Endodermal cell (in vitro differentiated cells): ENCODE data around the gene RERE. TPM values are rescaled to one million over a fixed set of nuclear protein-coding genes. Genes with fewer than 3 reads are reported as not detected.
"Not testable (repeated sequence)": the region's sequence is repeated elsewhere in the genome, so short reads cannot be mapped to it uniquely, and the experiment has no call there.

Source experiments
- DNase-seq: peaks from one replicate; pipeline ENCODE4 v3.0.0-alpha.2; 2017
- H3K27ac ChIP-seq: 2 replicates; pipeline ENCODE4 v1.5.1; 2013; ENCODE audit warnings: mild to moderate bottlenecking, low read depth, low read length, moderate library complexity
- H3K27me3 ChIP-seq: 2 replicates; pipeline ENCODE4 v1.6.1; 2013; ENCODE audit warnings: mild to moderate bottlenecking, low read length, moderate library complexity; ENCODE audit not compliant: insufficient read depth, control insufficient read depth, poor library complexity, severe bottlenecking
- H3K36me3 ChIP-seq: 2 replicates; pipeline ENCODE4 v1.7.0; 2013; ENCODE audit warnings: mild to moderate bottlenecking, low read length, moderate library complexity; ENCODE audit not compliant: control insufficient read depth, insufficient read depth
- H3K4me1 ChIP-seq: one replicate; pipeline ENCODE4 v1.7.0; 2013; ENCODE audit warnings: low read length; ENCODE audit not compliant: control insufficient read depth, insufficient read depth
- H3K4me3 ChIP-seq: 2 replicates; pipeline ENCODE4 v1.5.1; 2013; ENCODE audit warnings: mild to moderate bottlenecking, low read length, moderate library complexity
- H3K9ac ChIP-seq: 2 replicates; pipeline ENCODE4 v1.6.1; 2013; ENCODE audit warnings: mild to moderate bottlenecking, low read length, moderate library complexity; ENCODE audit not compliant: poor library complexity, severe bottlenecking; ENCODE audit errors: extremely low read depth
- H3K9me3 ChIP-seq: 2 replicates; pipeline ENCODE4 v1.6.1; 2013; ENCODE audit warnings: mild to moderate bottlenecking, low read length, moderate library complexity; ENCODE audit not compliant: control insufficient read depth
- H3K27ac Mint-ChIP-seq: 2 replicates; pipeline ENCODE4 v1.8.0; 2020; ENCODE audit warnings: mixed read lengths
- H3K27me3 Mint-ChIP-seq: 2 replicates; pipeline ENCODE4 v1.8.0; 2021; ENCODE audit warnings: mild to moderate bottlenecking, mixed read lengths; ENCODE audit not compliant: insufficient read depth
- H3K36me3 Mint-ChIP-seq: 2 replicates; pipeline ENCODE4 v1.8.0; 2020; ENCODE audit warnings: low read depth, mixed read lengths
- H3K4me1 Mint-ChIP-seq: 2 replicates; pipeline ENCODE4 v1.8.0; 2020; ENCODE audit warnings: mixed read lengths
- H3K4me3 Mint-ChIP-seq: 2 replicates; pipeline ENCODE4 v1.8.0; 2020; ENCODE audit warnings: mild to moderate bottlenecking, moderate library complexity, mixed read lengths
- H3K9me3 Mint-ChIP-seq: 2 replicates; pipeline ENCODE4 v1.8.0; 2020; ENCODE audit warnings: mild to moderate bottlenecking, mixed read lengths
- CTCF ChIP-seq: fragments of 200-600 bp; sonication (generic); conservative IDR thresholded peaks from 2 replicates; pipeline ENCODE4 v1.5.0; 2021; ENCODE audit warnings: antibody characterized with exemption, mild to moderate bottlenecking
- WGBS, 2 experiments: methylation state at CpG; one replicate each; pipeline versions ENCODE4 v1.1.5 to v1.1.7; 2013; ENCODE audit warnings: missing lambda C conversion rate in 2 of 2, mixed read lengths in 1 of 2; ENCODE audit not compliant: insufficient coverage in 1 of 2, insufficient read length in 1 of 2; 5-methylcytosine and 5-hydroxymethylcytosine counted together
- total RNA-seq, 2 donors: library from RNA; stranded (reverse); fragmentation: NEBNext Ultra II Directional in 1 of 2; extraction: Animal tissue kit (Norgen Biotek cat#: 25700) in 1 of 2; gene quantifications; 2 replicates in 1 of 2; 3 replicates in 1 of 2; pipeline ENCODE4 v1.2.1, GENCODE V29; 2021

The RERE gene
- total RNA-seq, 2 donors from 2014 or later = 159 to 179 TPM

- no peak overlapping the region for H3K4me3 Mint-ChIP-seq
- no peak for TF ChIP-seq CTCF
- no peaks in the 10 kb centered on the region for H3K27me3 Mint-ChIP-seq
- H3K9me3 Mint-ChIP-seq = peaks cover 2% of the 10 kb centered on the region
- 100% methylated on average over 1 of the region's 1 CpG; no CpG with 5 or more reads in 1 of the 2 experiments for WGBS, 2 experiments
- no peak overlapping the region for H3K27ac Mint-ChIP-seq
- Histone ChIP-seq H3K4me3 (no peak overlapping the region), H3K36me3 (peaks cover 31% of the 10 kb centered on the region), H3K27ac (no peak overlapping the region), H3K9me3 (peaks cover 16% of the 10 kb centered on the region), H3K9ac (no peak overlapping the region), H3K27me3 (no peaks in the 10 kb centered on the region), H3K4me1 (peaks cover 20% of the 10 kb centered on the region)
- DNase-seq = no peak
- H3K4me1 Mint-ChIP-seq = peaks cover 60% of the 10 kb centered on the region
- H3K36me3 Mint-ChIP-seq = peaks cover 14% of the 10 kb centered on the region
Observed at GRCh38 chr1:8595941-8596340, 221.5 kb downstream of the RERE start.

GRCh38 chr1:8595332-8595731, 222.1 kb downstream of the RERE start:
- H3K9me3 ChIP-seq = peaks cover 16% of the 10 kb centered on the region
- H3K36me3 Mint-ChIP-seq = peaks cover 12% of the 10 kb centered on the region
- H3K27ac Mint-ChIP-seq = no peak overlapping the region
- H3K9ac ChIP-seq = no peak overlapping the region
- no peaks in the 10 kb centered on the region for H3K27me3 Mint-ChIP-seq
- H3K4me1 ChIP-seq = peaks cover 20% of the 10 kb centered on the region
- no peak overlapping the region for H3K27ac ChIP-seq
- no peak overlapping the region for H3K4me3 Mint-ChIP-seq
- no peak for TF ChIP-seq CTCF
- H3K9me3 Mint-ChIP-seq = peaks cover 2% of the 10 kb centered on the region
- H3K4me1 Mint-ChIP-seq = peaks cover 62% of the 10 kb centered on the region
- DNase-seq = no peak
- no peak overlapping the region for H3K4me3 ChIP-seq
- H3K27me3 ChIP-seq = no peaks in the 10 kb centered on the region
- H3K36me3 ChIP-seq = peaks cover 30% of the 10 kb centered on the region

- H3K4me3 ChIP-seq, H3K9me3 Mint-ChIP-seq, DNase-seq, H3K27me3 Mint-ChIP-seq, H3K4me1 ChIP-seq, H3K4me3 Mint-ChIP-seq, H3K9ac ChIP-seq, H3K27me3 ChIP-seq, H3K27ac ChIP-seq, H3K27ac Mint-ChIP-seq: not testable (repeated sequence)
- H3K36me3 Mint-ChIP-seq = peaks cover 24% of the 10 kb centered on the region
- 93 to 97% methylated on average over 3 of the region's 3 CpGs for WGBS, 2 experiments
- Histone ChIP-seq H3K9me3 (peaks cover 16% of the 10 kb centered on the region), H3K36me3 (peaks cover 30% of the 10 kb centered on the region)
- H3K4me1 Mint-ChIP-seq = peaks cover 56% of the 10 kb centered on the region
Observed at GRCh38 chr1:8593292-8593691, 224.1 kb downstream of the RERE start.

GRCh38 chr1:8591569-8591968, 225.9 kb downstream of the RERE start:
- H3K27ac Mint-ChIP-seq = peak overlapping the region; percentile 14
- Histone ChIP-seq H3K27ac (no peak overlapping the region), H3K9me3 (peaks cover 16% of the 10 kb centered on the region), H3K9ac (no peak overlapping the region), H3K4me1 (peaks cover 21% of the 10 kb centered on the region), H3K4me3 (no peak overlapping the region), H3K36me3 (peaks cover 23% of the 10 kb centered on the region), H3K27me3 (no peaks in the 10 kb centered on the region)
- H3K9me3 Mint-ChIP-seq = peaks cover 2% of the 10 kb centered on the region
- no peaks in the 10 kb centered on the region for H3K27me3 Mint-ChIP-seq
- H3K4me1 Mint-ChIP-seq = peaks cover 61% of the 10 kb centered on the region
- 90% methylated on average over 3 to 5 of the region's 5 CpGs for WGBS, 2 experiments
- H3K4me3 Mint-ChIP-seq = no peak overlapping the region
- DNase-seq = no peak
- peaks cover 24% of the 10 kb centered on the region for H3K36me3 Mint-ChIP-seq
- no peak for TF ChIP-seq CTCF
